NOMO-1 treated with dmso at 0.1 percent for 144 hours (cell line): ENCODE data around the gene TXNL4B.
"Not testable (repeated sequence)": the region's sequence is repeated elsewhere in the genome, so short reads cannot be mapped to it uniquely, and the experiment has no call there.

Experiments used
- DNase-seq: peaks from one replicate; lab custom pipeline; 2025; ENCODE audit not compliant: unreplicated experiment; lab: John Stamatoyannopoulos, UW

TXNL4B gene

GRCh38 chr16:72076991-72077706, 16.3 kb downstream of the TXNL4B start:
- not testable (repeated sequence) for DNase-seq

- not testable (repeated sequence) for DNase-seq
These were observed 18.4 kb downstream of the TXNL4B start for GRCh38 chr16:72075067-72075466.

GRCh38 chr16:72073560-72074230, 19.7 kb downstream of the TXNL4B start:
- DNase-seq, result no peak

- no peak for DNase-seq
These were observed 20.7 kb downstream of the TXNL4B start for GRCh38 chr16:72072514-72073342.

- DNase-seq, result no peak
These were observed 24.5 kb downstream of the TXNL4B start for GRCh38 chr16:72068930-72069329.

GRCh38 chr16:72066747-72067146, 26.7 kb downstream of the TXNL4B start:
- DNase-seq, result no peak

GRCh38 chr16:72064361-72064894, 29.0 kb downstream of the TXNL4B start:
- no peak for DNase-seq

- no peak for DNase-seq
These were observed 31.9 kb downstream of the TXNL4B start for GRCh38 chr16:72061564-72061963.

GRCh38 chr16:72060405-72060804, 33.0 kb downstream of the TXNL4B start:
- DNase-seq, result no peak

- not testable (repeated sequence) for DNase-seq
These were observed 34.4 kb downstream of the TXNL4B start for GRCh38 chr16:72059060-72059459.

GRCh38 chr16:72057313-72057712, 36.1 kb downstream of the TXNL4B start:
- not testable (repeated sequence) for DNase-seq

GRCh38 chr16:72055911-72056310, 37.5 kb downstream of the TXNL4B start:
- no peak for DNase-seq

GRCh38 chr16:72054254-72054847, 39.1 kb downstream of the TXNL4B start, which contains the start of gene HP:
TSS of gene HP (plus strand) at chr16:72054505. CDS start at chr16:72054653, 148 bp downstream.
- peak; percentile 57 for DNase-seq

GRCh38 chr16:72051818-72052217, 41.6 kb downstream of the TXNL4B start:
- peak; percentile 24 for DNase-seq

GRCh38 chr16:72050769-72051464, 42.5 kb downstream of the TXNL4B start:
- no peak for DNase-seq

- DNase-seq, result no peak
These were observed 44.3 kb downstream of the TXNL4B start for GRCh38 chr16:72049110-72049509.

GRCh38 chr16:72044825-72045359, 48.5 kb downstream of the TXNL4B start:
- no peak for DNase-seq

- no peak for DNase-seq
These were observed 49.1 kb downstream of the TXNL4B start for GRCh38 chr16:72044296-72044695.

GRCh38 chr16:72043539-72043938, 49.9 kb downstream of the TXNL4B start:
- DNase-seq, result no peak

GRCh38 chr16:72043058-72043457, 50.4 kb downstream of the TXNL4B start:
- no peak for DNase-seq
